Loucy (cell line): Measurements from ENCODE around the gene CTU1.

Experiments used
- H2AFZ ChIP-seq: fragments of 200-600 bp; sonication (generic); 2 replicates; pipeline ENCODE4 v1.6.0; 2016; ENCODE audit warnings: antibody characterized with exemption, mild to moderate bottlenecking, low read length, moderate library complexity
- H3F3A ChIP-seq: fragments of 200-600 bp; 2 replicates; pipeline ENCODE4 v1.6.0; 2016; ENCODE audit warnings: antibody characterized with exemption, low read depth, mild to moderate bottlenecking
- H3K27me3 ChIP-seq: fragments of 200-600 bp; sonication (generic); 2 replicates; pipeline ENCODE4 v1.6.1; 2014; ENCODE audit warnings: low read length, mild to moderate bottlenecking; ENCODE audit not compliant: insufficient read depth, poor library complexity, severe bottlenecking
- H3K36me3 ChIP-seq: fragments of 200-600 bp; sonication (generic); 2 replicates; pipeline ENCODE4 v1.6.1; 2016; ENCODE audit warnings: low read length; ENCODE audit not compliant: insufficient read depth
- H3K4me1 ChIP-seq: fragments of 200-600 bp; sonication (generic); 2 replicates; pipeline ENCODE4 v1.5.1; 2014; ENCODE audit warnings: low read length, mild to moderate bottlenecking; ENCODE audit not compliant: insufficient read depth, poor library complexity, severe bottlenecking
- H3K4me2 ChIP-seq: fragments of 200-600 bp; sonication (generic); 2 replicates; pipeline ENCODE4 v1.6.0; 2014; ENCODE audit warnings: antibody characterized with exemption, low read length, low read depth, mild to moderate bottlenecking; ENCODE audit not compliant: poor library complexity, severe bottlenecking
- H3K4me3 ChIP-seq: fragments of 200-600 bp; sonication (generic); 2 replicates; pipeline ENCODE4 v1.5.1; 2014; ENCODE audit warnings: low read length, mild to moderate bottlenecking, mixed read lengths; ENCODE audit not compliant: poor library complexity, severe bottlenecking
- H3K79me2 ChIP-seq: fragments of 200-600 bp; sonication (generic); 2 replicates; pipeline ENCODE4 v1.6.1; 2014; ENCODE audit warnings: low read length; ENCODE audit not compliant: insufficient read depth
- H3K9ac ChIP-seq: fragments of 200-600 bp; sonication (generic); 2 replicates; pipeline ENCODE4 v1.6.0; 2014; ENCODE audit warnings: mild to moderate bottlenecking, low read depth, low read length, moderate library complexity; ENCODE audit not compliant: poor library complexity, severe bottlenecking
- H3K9me2 ChIP-seq: fragments of 200-600 bp; sonication (generic); replicated peaks from 2 replicates; pipeline ENCODE4 v1.6.1; 2016; ENCODE audit warnings: low read depth, low read length, mixed read lengths
- H3K9me3 ChIP-seq: fragments of 200-600 bp; sonication (generic); 2 replicates; pipeline ENCODE4 v1.6.1; 2014; ENCODE audit warnings: mild to moderate bottlenecking, antibody characterized with exemption, low read length, low read depth; ENCODE audit not compliant: insufficient read depth
- H4K20me1 ChIP-seq: fragments of 200-600 bp; sonication (generic); 2 replicates; pipeline ENCODE4 v1.6.0; 2014; ENCODE audit warnings: antibody characterized with exemption, low read length, mild to moderate bottlenecking; ENCODE audit not compliant: insufficient read depth, poor library complexity, severe bottlenecking
- CTCF ChIP-seq: fragments of 200-600 bp; sonication (generic); conservative IDR thresholded peaks from 2 replicates; pipeline ENCODE4 v1.5.1; 2014; ENCODE audit warnings: mild to moderate bottlenecking, antibody characterized with exemption, low read length
- EZH2phosphoT487 ChIP-seq: fragments of 200-600 bp; IDR thresholded peaks from 2 replicates; pipeline ENCODE4 v1.6.1; 2018; ENCODE audit warnings: antibody characterized with exemption, mild to moderate bottlenecking, moderate library complexity, borderline replicate concordance

CTU1 gene

GRCh38 chr19:51135004-51135403 is 26.8 kb upstream of the CTU1 start:
- no peaks in the 10 kb centered on the region for H3K4me1 ChIP-seq
- H3K4me3 ChIP-seq: no peak overlapping the region
- H4K20me1 ChIP-seq: no peaks in the 10 kb centered on the region
- no peaks in the 10 kb centered on the region for H3K36me3 ChIP-seq
- no peak overlapping the region for H3K4me2 ChIP-seq
- no peaks in the 10 kb centered on the region for H3F3A ChIP-seq
- no peak overlapping the region for H3K9ac ChIP-seq
- H3K79me2 ChIP-seq: no peaks in the 10 kb centered on the region
- H2AFZ ChIP-seq: no peak overlapping the region
- no peaks in the 10 kb centered on the region for H3K9me2 ChIP-seq
- no peaks in the 10 kb centered on the region for H3K9me3 ChIP-seq
- TF ChIP-seq CTCF (no peak), EZH2phosphoT487 (no peak)
- H3K27me3 ChIP-seq: no peaks in the 10 kb centered on the region

DNA sequence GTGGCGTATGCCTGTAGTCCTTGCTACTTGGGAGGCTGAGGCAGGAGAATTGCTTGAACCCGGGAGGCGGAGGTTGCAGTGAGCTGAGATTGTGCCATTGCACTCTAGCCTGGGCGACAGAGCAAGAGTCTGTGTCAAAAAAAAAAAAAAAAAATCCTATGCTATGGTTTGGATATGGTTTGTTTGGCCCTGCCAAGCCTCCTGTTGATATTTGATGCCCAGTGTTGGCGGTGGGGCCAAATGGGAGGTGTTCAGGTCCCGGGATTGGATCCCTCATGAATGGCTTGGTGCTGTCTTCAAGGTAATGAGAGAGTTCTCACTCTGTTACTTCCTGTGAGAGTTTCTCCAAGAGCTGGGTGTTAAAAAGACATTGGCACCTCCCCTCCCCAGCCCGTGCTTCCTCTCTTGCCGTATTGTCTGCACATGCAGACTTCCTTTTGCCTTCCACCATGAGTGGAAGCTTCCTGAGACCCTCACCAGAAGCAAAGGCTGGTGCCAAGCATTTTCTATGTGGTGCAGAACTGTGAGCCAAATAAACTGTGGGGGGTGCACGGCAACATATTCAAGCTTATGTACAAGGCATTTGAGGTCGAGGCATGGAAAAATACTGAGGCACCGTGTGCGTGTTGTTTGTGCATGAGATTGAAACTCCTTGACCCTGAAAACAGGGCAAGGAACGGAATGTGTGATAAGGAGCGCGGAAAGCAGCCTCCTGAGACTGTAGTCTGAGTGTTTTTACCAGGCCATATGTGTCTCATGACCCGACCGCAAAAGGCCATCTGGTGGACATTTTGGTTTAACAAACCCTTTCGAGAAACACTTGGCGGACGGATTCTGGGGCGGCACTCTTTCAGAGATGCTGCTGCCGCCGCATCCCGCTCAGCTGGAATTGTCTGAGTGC is 23.8 kb upstream of the CTU1 start:
- Histone ChIP-seq H3K4me2 (no peak overlapping the region), H3K27me3 (no peaks in the 10 kb centered on the region), H3K9me3 (no peaks in the 10 kb centered on the region), H3K36me3 (no peaks in the 10 kb centered on the region), H3K4me1 (no peaks in the 10 kb centered on the region), H3K9ac (no peak overlapping the region), H3K79me2 (no peaks in the 10 kb centered on the region), H2AFZ (no peak overlapping the region), H3K4me3 (no peak overlapping the region), H3F3A (no peaks in the 10 kb centered on the region), H4K20me1 (no peaks in the 10 kb centered on the region), H3K9me2 (no peaks in the 10 kb centered on the region)
- TF ChIP-seq CTCF (no peak), EZH2phosphoT487 (no peak)

GRCh38 chr19:51129716-51130115 is 21.5 kb upstream of the CTU1 start:
- H3K9me3 ChIP-seq: no peaks in the 10 kb centered on the region

More at GRCh38 chr19:51129716-51130115, 21.5 kb upstream of the CTU1 start:
- H3K36me3 ChIP-seq: no peaks in the 10 kb centered on the region
- H3F3A ChIP-seq: no peaks in the 10 kb centered on the region
- H4K20me1 ChIP-seq: no peaks in the 10 kb centered on the region
- H3K9me2 ChIP-seq: no peaks in the 10 kb centered on the region
- no peaks in the 10 kb centered on the region for H3K4me1 ChIP-seq
- no peak overlapping the region for H3K4me3 ChIP-seq
- H2AFZ ChIP-seq: no peak overlapping the region
- H3K27me3 ChIP-seq: no peaks in the 10 kb centered on the region
- no peak overlapping the region for H3K9ac ChIP-seq
- TF ChIP-seq EZH2phosphoT487: no peak
- no peak for TF ChIP-seq CTCF
- no peaks in the 10 kb centered on the region for H3K79me2 ChIP-seq
- H3K4me2 ChIP-seq: no peak overlapping the region
